WTC11 (cell line): ENCODE data around the gene SVEP1. TPM values are rescaled to one million over a fixed set of nuclear protein-coding genes. Genes with fewer than 3 reads are reported as not detected.

Experiments
- ATAC-seq: fragments of 200-7000 bp; cut with Tn5 transposase; 2 replicates; pipeline ENCODE4 v1.10.0; 2021; ENCODE audit warnings: mild to moderate bottlenecking, moderate library complexity
- CTCF ChIA-PET: fragments of 300-600 bp; sonication (Branson Sonifier 250); formaldehyde crosslinking; loops from one replicate; lab custom pipeline; 2021; ENCODE audit warnings: antibody characterized with exemption; lab: Charles Lee
- POLR2A ChIA-PET: fragments of 350-600 bp; sonication (Branson Sonifier 250); formaldehyde crosslinking; loops from one replicate; lab custom pipeline; 2021; ENCODE audit warnings: antibody characterized with exemption; lab: Charles Lee
- DNase-seq: peaks from one replicate; pipeline ENCODE4 v3.0.0; 2021; ENCODE audit warnings: low spot score
- H3K27ac Mint-ChIP-seq: 2 replicates; pipeline ENCODE4 v1.8.0; 2021; ENCODE audit warnings: mixed read lengths
- H3K27me3 Mint-ChIP-seq: 2 replicates; pipeline ENCODE4 v1.8.0; 2021; ENCODE audit warnings: low read depth, mild to moderate bottlenecking, moderate library complexity, mixed read lengths
- H3K36me3 Mint-ChIP-seq: 2 replicates; pipeline ENCODE4 v1.8.0; 2021; ENCODE audit warnings: mixed read lengths
- H3K4me1 Mint-ChIP-seq: 2 replicates; pipeline ENCODE4 v1.8.0; 2022; ENCODE audit warnings: mixed read lengths
- H3K4me3 Mint-ChIP-seq: 2 replicates; pipeline ENCODE4 v1.8.0; 2021; ENCODE audit warnings: mild to moderate bottlenecking, moderate library complexity, mixed read lengths
- H3K9me3 Mint-ChIP-seq: 2 replicates; pipeline ENCODE4 v1.8.0; 2021; ENCODE audit warnings: mixed read lengths
- ARID4B ChIP-seq: sonication (generic); formaldehyde crosslinking; IDR thresholded peaks from 2 replicates; pipeline ENCODE4 v1.8.0; 2023; ENCODE audit warnings: missing genetic modification reagents, mild to moderate bottlenecking, borderline replicate concordance
- ATF3 ChIP-seq: sonication (generic); formaldehyde crosslinking; conservative IDR thresholded peaks from 2 replicates; pipeline ENCODE4 v1.8.1; 2022; ENCODE audit warnings: mild to moderate bottlenecking, missing genetic modification reagents
- CDX4 ChIP-seq: fragments of 250-450 bp; sonication (Bioruptor Pico); IDR thresholded peaks from 2 replicates; pipeline ENCODE4 v1.9.0; 2021; ENCODE audit warnings: moderate library complexity, mild to moderate bottlenecking, inconsistent platforms, borderline replicate concordance
- CREM ChIP-seq: sonication (generic); formaldehyde crosslinking; IDR thresholded peaks from 2 replicates; pipeline ENCODE4 v1.8.1; 2022; ENCODE audit warnings: mild to moderate bottlenecking, missing genetic modification reagents, moderate library complexity
- CTCF ChIP-seq: fragments of 200-600 bp; IDR thresholded peaks from 2 replicates; pipeline ENCODE4 v1.8.0; 2022; ENCODE audit warnings: antibody characterized with exemption
- ERG ChIP-seq: fragments of 250-450 bp; sonication (Bioruptor Pico); IDR thresholded peaks from 2 replicates; pipeline ENCODE4 v1.8.0; 2021; ENCODE audit warnings: mild to moderate bottlenecking
- FOXP1 ChIP-seq: sonication (generic); formaldehyde crosslinking; IDR thresholded peaks from 2 replicates; pipeline ENCODE4 v1.8.0; 2022; ENCODE audit warnings: missing genetic modification reagents, mild to moderate bottlenecking, moderate library complexity, borderline replicate concordance
- GABPB1 ChIP-seq: sonication (generic); formaldehyde crosslinking; IDR thresholded peaks from 2 replicates; pipeline ENCODE4 v1.8.1; 2023; ENCODE audit warnings: mild to moderate bottlenecking, missing genetic modification reagents
- GTF2I ChIP-seq: fragments of 250-450 bp; sonication (Bioruptor Pico); conservative IDR thresholded peaks from 2 replicates; pipeline ENCODE4 v1.4.0; 2021; ENCODE audit warnings: mild to moderate bottlenecking
- HMGA2 ChIP-seq: fragments of 250-450 bp; sonication (Bioruptor Pico); IDR thresholded peaks from 2 replicates; pipeline ENCODE4 v1.4.0; 2021; ENCODE audit warnings: mild to moderate bottlenecking, moderate library complexity
- HMGXB4 ChIP-seq: sonication (generic); formaldehyde crosslinking; IDR thresholded peaks from 2 replicates; pipeline ENCODE4 v1.8.1; 2023; ENCODE audit warnings: mild to moderate bottlenecking, moderate library complexity, missing genetic modification reagents
- IRF2 ChIP-seq: sonication (generic); formaldehyde crosslinking; IDR thresholded peaks from 2 replicates; pipeline ENCODE4 v1.8.0; 2022; ENCODE audit warnings: low read depth, missing genetic modification reagents, borderline replicate concordance
- NR3C1 ChIP-seq: sonication (generic); formaldehyde crosslinking; conservative IDR thresholded peaks from 2 replicates; pipeline ENCODE4 v1.8.1; 2023; ENCODE audit warnings: low read depth, mild to moderate bottlenecking, missing genetic modification reagents
- STAT6 ChIP-seq: sonication (generic); formaldehyde crosslinking; conservative IDR thresholded peaks from 2 replicates; pipeline ENCODE4 v1.8.1; 2023; ENCODE audit warnings: mild to moderate bottlenecking, low read depth, missing genetic modification reagents, moderate library complexity
- USF1 ChIP-seq: sonication (generic); formaldehyde crosslinking; IDR thresholded peaks from 2 replicates; pipeline ENCODE4 v1.8.0; 2022; ENCODE audit warnings: mild to moderate bottlenecking, missing genetic modification reagents
- ZMAT4 ChIP-seq: fragments of 250-450 bp; sonication (Bioruptor Pico); IDR thresholded peaks from 2 replicates; pipeline ENCODE4 v1.9.0; 2021; ENCODE audit warnings: mild to moderate bottlenecking
- ZNF219 ChIP-seq: sonication (generic); formaldehyde crosslinking; IDR thresholded peaks from 2 replicates; pipeline ENCODE4 v1.8.0; 2023; ENCODE audit warnings: missing genetic modification reagents, mild to moderate bottlenecking, borderline replicate concordance
- ZSCAN18 ChIP-seq: fragments of 250-450 bp; sonication (Bioruptor Pico); IDR thresholded peaks from 2 replicates; pipeline ENCODE4 v2.1.2; 2022; ENCODE audit warnings: mild to moderate bottlenecking, moderate library complexity
- total RNA-seq: library from RNA; stranded (reverse); gene quantifications from 3 replicates; pipeline ENCODE4 v1.2.3, GENCODE V29; 2021

SVEP1 gene
- total RNA-seq, 1 experiment from 2014 or later = 0.74 TPM

- no peak for TF ChIP-seq ARID4B (CRISPR knock-in tag)
- TF ChIP-seq ZMAT4 (CRISPR knock-in tag) = no peak
- no peak for TF ChIP-seq STAT6 (CRISPR knock-in tag)
- no peak for TF ChIP-seq NR3C1
- TF ChIP-seq HMGXB4 (CRISPR knock-in tag) = no peak
- TF ChIP-seq ZNF219 (CRISPR knock-in tag) = no peak
These were observed 222.7 kb downstream of the SVEP1 start (continued) for GRCh38 chr9:110356639-110357395.

- POLR2A ChIA-PET = no interaction called here
- ATAC-seq (no peak), DNase-seq (no peak)
- H3K36me3 Mint-ChIP-seq = no peaks in the 10 kb centered on the region
- no peaks in the 10 kb centered on the region for H3K27me3 Mint-ChIP-seq
- CTCF ChIA-PET = no interaction called here
- H3K9me3 Mint-ChIP-seq = 0 out of 2 replicates have a peak, but pooled peaks cover 3% of the 10 kb centered on the region
- no peak overlapping the region for H3K4me3 Mint-ChIP-seq
- H3K4me1 Mint-ChIP-seq = no peaks in the 10 kb centered on the region
- no peak overlapping the region for H3K27ac Mint-ChIP-seq
- TF ChIP-seq IRF2 (no peak), USF1 (CRISPR knock-in tag) (no peak), FOXP1 (CRISPR knock-in tag) (no peak), CDX4 (no peak), GABPB1 (CRISPR knock-in tag) (no peak), ZNF219 (CRISPR knock-in tag) (no peak), CREM (CRISPR knock-in tag) (no peak), HMGA2 (CRISPR knock-in tag) (no peak), GTF2I (CRISPR knock-in tag) (no peak), ZSCAN18 (CRISPR knock-in tag) (no peak), CTCF (no peak), ERG (CRISPR knock-in tag) (no peak), ATF3 (CRISPR knock-in tag) (no peak)
These were observed 223.6 kb downstream of the SVEP1 start for GRCh38 chr9:110355911-110356310.
